Measurements from ENCODE around the gene SH3GL1.
A peak's percentile ranks its signal among the peaks of the same experiment; 100 is the strongest.

- TF ChIP-seq CTCF (conservative IDR thresholded peaks at IDR 0.05; ENCODE audit: low read depth, low read length), result peak; percentile 69
- TF ChIP-seq, protein P1, sequence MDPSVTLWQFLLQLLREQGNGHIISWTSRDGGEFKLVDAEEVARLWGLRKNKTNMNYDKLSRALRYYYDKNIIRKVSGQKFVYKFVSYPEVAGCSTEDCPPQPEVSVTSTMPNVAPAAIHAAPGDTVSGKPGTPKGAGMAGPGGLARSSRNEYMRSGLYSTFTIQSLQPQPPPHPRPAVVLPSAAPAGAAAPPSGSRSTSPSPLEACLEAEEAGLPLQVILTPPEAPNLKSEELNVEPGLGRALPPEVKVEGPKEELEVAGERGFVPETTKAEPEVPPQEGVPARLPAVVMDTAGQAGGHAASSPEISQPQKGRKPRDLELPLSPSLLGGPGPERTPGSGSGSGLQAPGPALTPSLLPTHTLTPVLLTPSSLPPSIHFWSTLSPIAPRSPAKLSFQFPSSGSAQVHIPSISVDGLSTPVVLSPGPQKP (IDR thresholded peaks at IDR 0.05; ENCODE audit: borderline replicate concordance, low read depth, low read length), result no peak
These were observed 25.0 kb downstream of the SH3GL1 start for GRCh38 chr19:4375164-4376027.

Data from IMR-90 (cell line).